NCI-H2029 (cell line): ENCODE measurements around the gene TRAF1.

Experiments
- DNase-seq: peaks from one replicate; lab custom pipeline; 2025; lab: John Stamatoyannopoulos, UW

TRAF1 gene

DNA sequence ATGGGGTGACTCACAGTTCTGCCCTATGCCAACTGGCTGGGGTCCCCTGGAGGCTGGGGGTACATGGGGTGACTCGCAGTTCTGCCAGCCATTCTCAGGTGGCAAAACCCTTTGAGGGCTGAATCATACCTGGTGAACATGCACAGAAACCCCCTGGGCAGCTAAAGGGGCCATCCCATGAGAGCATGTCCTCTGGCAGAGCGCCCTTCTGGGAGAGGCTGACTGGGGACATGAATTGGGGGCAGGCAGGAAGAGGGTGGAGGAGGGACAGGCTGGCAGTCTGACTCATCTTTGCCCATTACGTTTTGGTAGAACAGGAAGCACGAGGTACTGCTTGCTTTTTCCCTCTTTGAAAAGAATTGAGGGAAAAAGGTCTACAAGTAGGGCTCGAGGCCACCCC is 16.7 kb downstream of the TRAF1 start:
- no peak for DNase-seq

DNA sequence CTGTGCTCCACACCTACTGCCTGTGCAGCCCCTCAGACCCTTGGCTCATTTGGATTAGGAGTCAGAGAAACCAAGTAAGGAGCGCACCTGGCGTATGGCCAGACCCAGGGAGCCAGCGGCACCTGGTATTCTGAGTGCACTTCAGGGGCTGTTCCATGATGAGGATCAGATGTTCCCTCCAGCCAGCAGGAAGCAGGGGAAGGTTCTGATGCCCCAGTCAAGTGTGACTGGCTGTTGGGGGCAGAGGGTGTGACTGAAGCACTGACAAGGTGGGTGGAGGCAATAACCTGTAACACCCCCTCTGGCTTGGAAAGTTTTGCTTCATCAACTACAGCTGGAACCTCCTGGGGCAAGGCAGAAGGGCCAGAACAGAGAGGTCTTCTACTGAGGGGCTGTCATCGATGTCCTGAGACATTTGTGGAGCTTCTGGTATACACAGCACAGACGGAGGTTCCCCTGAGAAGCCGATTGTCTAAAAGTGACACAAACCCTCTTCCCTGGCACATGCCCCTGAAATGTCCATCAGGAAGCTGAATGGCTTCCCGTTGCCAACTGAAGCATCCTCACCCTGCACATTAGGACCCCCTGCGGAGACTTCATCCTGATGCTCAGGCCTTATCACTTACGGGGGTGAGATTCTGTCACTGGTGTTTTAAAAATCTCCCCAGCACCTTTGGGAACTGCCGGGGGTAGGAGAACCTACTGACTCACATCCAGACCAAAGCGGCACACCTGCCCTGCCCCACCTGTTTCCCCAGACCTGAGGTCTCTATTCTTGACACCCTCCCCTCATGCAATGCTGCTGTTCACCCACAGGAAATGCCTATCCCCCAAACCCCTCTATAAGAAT is 21.1 kb downstream of the TRAF1 start:
- peak; percentile 86 for DNase-seq

DNA sequence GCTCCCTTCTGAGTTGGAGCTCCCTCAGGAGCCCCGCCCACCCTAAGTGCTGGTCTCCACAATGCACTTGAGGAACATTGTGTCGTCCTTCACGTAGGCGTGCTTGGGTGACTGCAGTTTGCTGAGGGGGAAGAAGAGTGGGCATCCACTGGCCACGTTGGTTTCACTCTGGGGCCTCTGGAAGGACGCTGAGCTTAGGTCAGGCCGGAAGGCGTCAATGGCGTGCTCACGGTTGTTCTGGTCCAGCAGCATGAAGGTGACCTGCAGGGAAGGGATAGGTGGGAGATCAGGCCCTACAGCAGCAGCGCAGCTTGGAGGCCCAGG is 21.7 kb downstream of the TRAF1 start:
- DNase-seq = no peak

DNA sequence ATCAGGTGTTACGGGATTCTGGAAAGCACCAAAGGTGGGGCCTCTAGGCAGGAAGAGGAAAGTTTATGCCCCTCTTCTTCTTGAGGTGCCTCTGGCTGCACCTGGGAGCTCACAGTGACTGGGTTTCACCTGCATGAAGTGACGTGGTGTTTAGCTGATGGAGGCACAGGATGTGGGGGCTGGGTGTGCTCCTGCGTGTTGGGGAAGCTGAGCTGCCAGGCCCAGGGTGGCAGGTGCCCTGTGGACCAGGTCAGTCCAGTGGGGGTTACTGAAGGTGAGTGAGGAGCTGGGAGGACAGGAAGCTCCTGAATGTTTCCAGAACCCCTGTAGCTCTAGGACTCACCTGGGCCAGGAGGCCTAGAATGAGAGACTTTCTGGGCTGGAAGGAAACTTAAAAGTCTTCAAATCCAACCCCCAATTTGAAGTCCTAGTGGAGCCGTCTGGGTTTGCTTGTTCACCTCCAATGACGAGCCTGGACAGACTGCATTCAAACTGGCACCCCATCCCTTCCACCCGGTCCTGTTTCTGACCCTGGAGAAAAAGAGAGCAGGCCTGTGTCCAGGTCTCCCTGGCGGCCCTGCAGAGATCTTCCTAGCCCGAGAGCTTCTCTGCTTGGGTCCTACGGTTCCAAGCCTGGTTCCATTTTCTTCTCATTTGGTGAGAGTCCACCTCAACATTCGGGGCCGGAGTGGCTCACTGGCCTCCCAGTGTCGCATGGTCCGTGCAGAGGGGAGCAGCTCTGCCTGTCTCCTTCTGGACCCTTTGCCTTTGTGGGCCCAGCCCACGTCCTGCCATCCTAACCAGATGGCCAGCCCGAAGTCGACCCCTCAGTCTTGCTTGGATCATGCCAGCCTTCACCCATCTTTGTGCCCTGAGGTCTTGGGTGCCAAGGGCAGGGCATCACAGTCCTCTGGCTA is 22.3 kb downstream of the TRAF1 start:
- peak; percentile 34 for DNase-seq

DNA sequence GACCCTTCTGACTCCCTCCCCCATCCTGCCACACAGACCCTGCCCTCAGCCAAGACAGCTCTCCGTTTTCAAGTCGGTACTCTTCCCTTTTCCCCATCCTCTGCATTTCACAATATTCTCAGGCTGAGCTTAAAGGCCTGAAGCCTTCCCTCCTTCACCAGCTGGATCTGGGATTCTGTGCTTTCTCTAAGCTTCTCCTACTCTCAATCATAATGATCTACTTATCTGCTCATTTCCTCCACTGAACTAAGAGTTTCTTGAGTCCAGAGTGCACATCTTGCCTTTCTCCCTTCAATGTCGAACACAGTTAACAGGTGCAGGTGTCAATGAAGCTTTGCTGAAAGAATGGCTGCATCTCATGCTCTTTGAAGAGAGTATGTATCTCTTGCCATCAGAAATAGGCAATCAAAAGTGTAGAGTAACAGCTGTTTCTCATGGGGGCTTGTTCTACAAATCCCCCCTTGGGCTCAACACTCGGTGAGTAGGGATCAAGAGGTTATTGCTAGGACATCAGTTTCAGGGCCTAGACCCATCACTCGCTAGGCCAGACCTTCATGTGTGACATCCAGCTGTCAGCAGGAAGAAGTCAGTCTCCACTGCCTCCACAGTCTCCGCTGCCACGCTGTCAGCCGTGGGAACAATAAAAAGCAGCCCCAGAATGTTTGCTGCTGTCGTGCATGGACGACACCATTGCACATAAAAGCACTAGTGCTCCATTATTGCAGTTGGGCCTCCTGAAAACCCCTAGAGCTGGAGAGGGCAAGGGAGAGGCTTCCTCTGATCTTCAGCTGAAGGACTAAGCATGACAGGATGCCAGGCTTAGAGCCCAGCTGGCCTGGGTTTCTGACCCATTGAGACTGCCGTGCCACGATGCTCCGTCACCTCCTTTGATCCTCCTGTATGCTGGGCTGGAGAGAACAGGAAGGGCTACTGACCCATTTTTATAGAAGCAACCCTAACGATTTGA is 23.7 kb downstream of the TRAF1 start:
- no peak for DNase-seq

DNA sequence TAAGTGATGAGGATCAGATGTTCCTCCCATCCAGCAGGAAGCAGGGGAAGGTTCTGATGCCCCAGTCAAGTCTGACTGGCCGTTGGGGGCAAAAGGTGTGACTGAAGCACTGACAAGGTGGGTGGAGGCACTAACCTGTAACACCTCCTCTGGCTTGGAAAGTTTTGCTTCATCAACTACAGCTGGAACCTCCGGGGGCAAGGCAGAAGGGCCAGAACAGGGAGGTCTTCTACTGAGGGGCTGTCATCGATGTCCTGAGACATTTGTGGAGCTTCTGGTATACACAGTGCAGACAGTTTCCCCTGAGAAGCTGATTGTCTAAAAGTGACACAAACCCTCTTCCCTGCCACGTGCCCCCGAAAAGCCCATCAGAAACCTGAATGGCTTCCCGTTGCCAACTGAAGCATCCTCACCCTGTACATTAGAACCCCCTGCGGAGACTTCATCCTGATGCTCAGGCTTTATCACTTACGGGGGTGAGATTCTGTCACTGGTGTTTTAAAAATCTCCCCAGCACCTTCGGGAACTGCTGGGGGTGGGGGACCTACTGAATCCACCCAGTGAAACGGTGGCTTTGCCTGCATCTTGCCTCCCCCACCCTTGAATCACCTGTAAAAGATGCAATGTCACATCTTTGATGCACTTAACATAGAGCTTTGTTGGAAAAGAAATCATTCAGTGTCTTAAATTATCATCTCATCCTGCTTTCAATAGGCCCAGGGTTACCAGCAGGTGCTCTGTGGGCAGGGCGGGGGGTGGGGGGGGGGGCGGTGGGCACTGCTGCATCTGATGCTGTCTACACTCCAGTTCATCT is 24.6 kb downstream of the TRAF1 start:
- peak; percentile 81 for DNase-seq

DNA sequence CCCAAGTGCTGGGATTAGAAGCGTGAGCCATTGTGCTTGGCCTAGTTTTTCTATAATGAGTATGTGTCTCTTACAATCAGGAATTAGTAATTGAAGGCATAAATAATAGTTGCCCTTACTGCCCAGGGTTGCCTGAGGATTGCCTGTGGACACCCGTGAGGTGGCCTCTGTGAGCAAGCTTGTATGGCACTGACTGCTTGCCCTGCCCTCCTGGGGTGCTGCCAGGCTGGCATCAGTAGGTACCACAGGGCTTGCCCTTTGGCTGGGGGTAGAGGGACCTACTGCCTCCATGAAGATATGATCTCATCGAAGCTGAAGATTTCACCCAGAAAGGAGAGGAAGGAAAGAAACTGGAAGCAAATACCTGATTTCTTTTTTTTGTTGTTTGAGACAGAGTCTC is 25.8 kb downstream of the TRAF1 start:
- no peak for DNase-seq

DNA sequence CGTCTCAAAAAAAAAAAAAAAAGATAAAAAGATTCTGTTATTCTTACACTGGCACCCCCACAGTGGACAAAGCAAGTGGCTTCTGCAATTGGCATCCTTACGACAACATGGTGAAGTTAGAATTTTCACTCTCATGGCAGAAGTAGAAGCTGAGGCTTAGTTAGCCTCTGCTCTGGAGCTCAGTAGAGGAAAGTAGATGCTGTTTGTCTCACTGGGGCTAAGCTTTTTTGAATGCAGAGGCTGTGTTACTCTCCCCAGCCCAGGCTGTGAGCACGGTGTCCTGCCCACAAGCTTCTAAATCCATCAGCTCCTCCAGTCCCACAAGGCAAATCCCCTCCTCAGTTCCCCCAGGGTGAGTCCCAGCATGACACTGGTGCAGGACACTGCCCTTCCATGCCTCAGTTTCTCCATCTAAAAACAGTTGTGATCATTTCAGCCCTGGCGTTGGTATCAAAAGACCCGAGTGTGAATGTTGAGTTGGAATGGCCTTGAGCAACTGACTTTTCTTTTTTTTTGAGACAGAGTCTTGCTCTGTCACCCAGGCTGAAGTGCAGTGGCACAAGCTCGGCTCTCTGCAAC is 27.0 kb downstream of the TRAF1 start:
- no peak for DNase-seq

DNA sequence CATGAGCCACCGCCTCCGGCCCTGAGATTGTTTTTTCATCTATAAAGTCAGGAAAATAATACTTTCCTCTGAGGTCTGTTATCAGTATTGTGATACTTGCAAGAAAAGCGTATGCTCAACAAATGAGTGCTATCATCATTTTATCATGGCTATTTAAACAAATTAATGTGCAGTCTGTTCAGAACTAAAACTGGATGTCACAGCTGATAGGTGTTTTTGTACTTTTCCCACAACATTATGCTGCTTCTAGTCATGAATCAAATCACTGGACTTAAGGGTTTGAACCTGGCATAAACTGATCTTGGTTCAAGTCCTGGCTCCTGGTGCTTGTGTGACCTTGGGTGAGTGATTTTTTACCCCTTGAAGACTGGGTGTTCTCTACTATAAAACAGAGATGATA is 28.2 kb downstream of the TRAF1 start:
- DNase-seq = no peak

DNA sequence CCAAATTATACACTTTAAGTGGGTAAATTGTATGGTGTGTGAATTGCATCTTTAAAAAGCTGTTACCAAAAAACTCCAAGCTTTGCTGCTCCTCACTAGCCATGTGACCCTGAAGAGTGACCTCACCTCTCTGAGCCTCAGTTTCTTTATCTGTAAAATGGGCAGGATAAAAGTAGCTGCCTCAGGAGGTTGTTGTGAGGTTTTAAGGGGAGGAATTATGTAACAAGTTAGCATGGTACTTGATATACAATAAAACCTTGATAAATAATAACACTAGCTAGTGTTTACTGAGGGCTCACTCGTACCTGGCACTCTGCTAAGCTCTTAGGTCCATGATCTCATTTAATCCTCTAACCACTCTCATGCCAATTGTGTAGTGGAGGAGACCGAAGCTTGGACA is 30.6 kb downstream of the TRAF1 start:
- peak; percentile 71 for DNase-seq

DNA sequence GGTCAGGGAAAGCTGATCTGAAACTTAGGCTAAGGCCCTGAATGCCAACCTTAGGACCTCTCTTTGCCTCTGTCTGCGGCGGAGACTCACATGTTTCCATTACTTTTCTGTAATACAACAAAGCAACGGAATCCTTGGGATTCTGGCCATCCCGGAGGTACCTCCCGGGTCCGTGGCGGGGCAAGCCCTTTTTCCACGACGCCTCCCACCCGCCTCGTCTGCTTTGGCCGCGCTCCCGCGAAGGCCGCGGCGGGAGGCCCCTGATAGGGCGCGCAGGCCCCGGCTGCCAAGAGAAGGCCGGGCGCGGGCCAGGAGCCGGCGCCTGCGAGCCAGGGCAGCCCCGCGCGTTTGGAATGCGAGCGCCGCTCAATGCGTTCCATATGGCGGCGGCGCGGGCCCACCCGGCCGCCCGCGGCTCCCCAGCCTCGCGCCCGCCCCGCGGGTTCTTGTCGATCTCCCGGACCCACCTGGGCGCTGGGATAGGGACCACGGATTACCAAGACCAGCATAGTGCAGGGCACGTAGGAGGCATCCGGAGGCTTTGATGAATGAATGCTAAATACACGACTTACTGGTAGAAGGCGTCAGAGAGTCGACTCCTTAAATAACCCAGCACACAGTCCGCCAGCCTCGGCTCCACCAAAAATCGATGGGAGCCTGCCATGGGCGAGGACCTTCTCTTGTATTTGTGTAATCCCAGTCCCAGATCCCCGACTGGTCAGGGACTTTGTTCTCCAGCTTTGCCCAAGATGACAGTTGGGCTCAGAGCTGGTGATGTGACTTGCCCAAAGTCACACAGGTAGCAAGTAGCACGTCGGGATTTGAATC is 32.1 kb downstream of the TRAF1 start:
- DNase-seq = no peak

DNA sequence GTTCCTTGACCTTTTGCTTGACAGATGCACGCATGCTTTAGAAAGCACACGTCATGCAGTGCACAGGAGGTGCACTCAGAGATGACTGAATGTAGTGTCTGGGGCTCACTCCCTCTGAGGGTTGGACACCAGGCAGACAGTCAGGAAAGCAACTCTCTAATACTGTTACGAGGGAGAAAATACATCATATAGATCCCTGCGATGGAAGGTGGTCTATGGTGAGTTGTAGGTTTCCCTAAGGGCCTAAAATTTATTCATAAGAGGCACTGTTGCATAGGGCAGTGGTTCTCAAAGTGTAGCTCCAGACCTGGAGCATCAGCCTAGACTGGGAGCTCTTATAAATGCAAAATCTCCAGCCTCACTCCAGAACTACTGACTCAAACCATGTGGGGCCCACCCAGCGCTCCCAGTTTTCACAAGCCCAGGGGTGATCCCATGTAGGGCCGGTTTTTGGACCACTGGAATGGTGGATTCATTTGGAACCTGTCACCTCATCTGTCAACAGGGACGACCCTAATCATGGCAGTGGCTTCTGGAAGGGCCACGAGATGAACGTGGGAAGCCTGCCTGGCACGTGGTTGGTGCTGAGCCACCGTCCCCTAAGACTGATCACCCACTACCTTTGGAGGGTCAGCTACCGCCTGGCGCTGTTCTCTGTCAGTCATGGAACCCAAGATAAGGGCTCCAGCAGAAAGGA is 32.8 kb downstream of the TRAF1 start:
- no peak for DNase-seq

DNA sequence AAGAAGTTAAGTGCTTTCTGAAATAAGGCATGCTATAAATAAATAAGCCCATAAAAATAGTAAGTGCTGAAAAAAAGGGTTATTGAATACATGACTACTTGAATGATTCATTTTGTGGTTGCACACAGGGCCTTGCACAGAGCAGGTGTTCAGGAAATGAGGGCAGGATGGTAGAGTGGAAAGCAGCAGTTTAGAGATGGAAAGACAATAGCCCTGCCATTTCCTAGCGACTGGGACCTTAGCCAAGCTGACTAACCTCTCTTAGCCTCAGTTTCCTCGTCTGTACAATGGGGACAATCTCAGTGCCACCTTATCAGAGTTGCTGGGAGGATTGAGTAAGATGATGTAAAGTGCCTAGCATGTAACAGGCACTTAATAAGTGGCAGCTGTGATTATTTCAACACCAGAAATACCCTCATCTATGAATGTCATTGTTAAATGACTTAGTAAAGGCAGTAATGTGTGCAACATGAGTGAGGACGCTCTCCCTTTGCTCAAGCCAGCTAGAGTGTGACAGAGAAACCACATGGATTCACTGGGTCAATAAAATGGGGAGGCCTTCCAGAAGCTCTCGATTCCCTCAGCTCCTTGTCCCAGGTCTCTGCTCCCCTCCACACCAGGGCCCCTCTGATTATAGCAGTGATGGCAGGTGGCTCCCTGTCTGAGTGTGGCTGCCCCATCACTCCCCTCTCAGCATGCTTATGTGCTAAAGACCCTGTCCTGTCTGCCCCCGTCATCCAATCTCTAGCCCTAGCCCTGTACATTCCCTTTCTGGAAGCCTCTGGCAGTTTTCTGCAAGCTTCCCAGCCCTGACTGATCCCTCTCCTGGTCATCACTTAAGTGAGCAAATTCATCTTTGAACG is 33.6 kb downstream of the TRAF1 start:
- peak; percentile 82 for DNase-seq

DNA sequence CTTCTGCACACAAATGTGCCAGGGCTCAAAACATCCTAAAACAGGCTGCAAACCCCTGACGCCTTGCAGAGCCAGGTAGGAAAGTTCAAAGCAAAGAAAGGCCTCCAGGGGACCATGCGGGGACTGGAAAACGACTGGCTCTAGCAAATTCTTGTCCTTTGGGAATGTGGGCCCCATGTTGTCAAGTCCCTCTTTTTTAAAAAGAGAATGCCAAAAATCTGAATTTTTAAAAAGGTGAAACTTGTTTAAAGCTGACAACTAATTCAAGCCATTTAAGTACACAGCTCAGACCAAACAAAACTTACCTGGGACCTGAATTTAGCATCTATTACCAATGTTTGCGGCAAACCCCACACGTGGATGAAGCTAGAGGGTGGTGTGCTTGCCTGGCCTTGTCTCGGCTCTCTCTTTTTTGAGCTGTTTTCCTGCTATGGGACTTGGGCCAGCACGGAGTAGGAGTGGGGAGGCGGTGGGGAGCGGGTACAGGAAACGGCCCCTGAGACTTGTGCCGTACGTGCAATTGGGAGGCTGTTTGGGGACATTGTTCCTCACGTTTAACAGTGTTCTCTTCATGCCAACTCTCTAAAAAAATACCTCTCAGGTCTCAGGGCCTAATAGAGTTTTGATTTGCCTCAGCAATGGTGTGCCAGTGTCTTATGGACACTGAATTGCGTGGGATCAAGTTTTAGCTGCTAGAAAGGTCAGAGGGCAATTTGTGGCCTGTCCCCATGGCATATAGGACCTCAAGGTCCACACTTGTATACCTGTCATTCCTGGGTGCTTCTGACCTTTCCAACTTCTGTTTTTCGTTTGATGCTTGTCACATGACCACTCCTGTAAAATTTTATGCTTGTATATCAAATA is 34.5 kb downstream of the TRAF1 start:
- DNase-seq = no peak

DNA sequence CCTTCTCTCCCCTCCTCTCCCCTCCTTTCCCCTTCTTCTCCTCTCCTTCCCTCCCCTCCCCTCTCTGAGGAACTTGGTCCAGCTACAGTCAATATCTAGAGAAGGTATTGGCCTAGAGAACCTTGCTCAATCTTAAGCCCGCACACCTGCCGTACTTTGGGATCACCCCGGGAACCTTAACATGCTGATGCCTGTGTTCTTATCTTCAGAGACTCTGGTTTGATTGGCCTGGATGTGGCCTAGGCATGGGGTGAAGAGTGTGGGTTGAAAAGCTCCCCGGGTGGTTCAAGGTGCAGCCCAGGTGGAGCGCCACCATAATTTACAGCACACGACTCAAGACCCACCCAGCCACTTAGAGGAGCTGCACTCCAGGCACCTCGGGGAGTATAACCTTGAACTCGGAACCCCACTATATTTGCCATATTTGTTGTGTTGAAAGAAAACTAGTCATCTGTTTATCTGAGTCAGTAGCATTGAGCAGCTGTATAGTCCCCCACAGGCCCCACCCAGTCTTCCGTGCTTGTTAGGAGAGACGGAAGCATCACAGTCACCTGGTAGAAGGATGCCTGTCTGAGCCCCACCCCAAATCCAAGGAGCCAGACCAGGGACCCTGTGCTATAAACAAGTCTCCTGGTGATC is 35.2 kb downstream of the TRAF1 start:
- DNase-seq = no peak

DNA sequence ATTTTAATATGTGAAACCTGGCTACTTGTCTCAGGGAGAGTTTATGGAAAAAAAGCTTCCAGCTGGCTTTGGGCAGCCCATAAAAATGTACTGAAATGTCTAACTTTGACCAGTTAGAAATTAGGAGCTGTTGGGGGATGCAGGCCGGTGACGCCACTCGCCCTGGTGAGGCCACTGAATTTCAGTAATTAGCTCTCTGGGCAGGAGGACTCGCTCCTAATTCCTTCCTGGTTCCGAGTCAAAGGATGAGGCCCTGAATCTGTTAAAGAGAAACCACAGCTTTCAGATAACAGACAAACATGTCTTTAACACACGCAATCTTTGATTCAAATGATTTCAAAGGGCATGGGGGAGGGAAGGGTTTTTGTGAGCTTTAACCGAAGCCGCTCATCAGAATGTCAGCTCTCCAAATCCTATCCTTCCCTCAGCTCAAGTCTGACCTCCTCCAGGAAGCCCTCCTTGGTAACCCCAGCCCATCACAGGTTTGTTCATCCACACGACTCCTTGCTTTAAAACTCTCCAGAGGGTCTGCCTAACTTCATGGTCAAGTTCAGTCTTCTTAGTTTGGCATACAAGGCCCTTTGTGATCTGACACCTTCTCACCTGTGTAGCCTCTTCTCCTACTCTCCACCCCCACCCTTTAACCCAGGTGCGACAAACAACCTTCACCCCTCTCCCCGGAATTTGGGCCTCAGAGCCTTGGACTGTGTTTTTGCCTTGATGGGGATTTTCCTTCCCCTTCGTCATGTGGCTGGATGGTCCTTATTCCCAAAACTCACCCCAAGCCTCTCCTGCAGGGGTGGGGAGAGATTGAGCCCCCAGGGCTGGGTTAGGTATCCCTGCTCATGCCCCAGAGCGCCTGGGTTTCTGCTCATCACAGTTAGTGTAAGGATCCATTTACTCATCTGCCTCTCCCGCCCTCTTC is 36.0 kb downstream of the TRAF1 start:
- peak; percentile 66 for DNase-seq
